Measurements from ENCODE around the gene DCANP1.

- TF ChIP-seq REST (IDR thresholded peaks at IDR 0.05) (no peak), ZC3H11A (IDR thresholded peaks at IDR 0.05) (no peak), CTCF (IDR thresholded peaks at IDR 0.05) (no peak), RAD21 (conservative IDR thresholded peaks at IDR 0.05 in 1 of 2, IDR thresholded peaks at IDR 0.05 in 1 of 2) (no peak)
These were observed 37.5 kb upstream of the DCANP1 start for GRCh38 chr5:135484674-135485086.
